GM21447 (cell line): Measurements from ENCODE around the gene RUFY4.
A peak's percentile ranks its signal among the peaks of the same experiment; 100 is the strongest.
"Not testable (repeated sequence)": the region's sequence is repeated elsewhere in the genome, so short reads cannot be mapped to it uniquely, and the experiment has no call there.

Experiments
- ATAC-seq: cut with Tn5 transposase; IDR thresholded peaks from one replicate; pipeline ENCODE4 v1.9.1; 2021; ENCODE audit not compliant: unreplicated experiment

The RUFY4 gene

DNA sequence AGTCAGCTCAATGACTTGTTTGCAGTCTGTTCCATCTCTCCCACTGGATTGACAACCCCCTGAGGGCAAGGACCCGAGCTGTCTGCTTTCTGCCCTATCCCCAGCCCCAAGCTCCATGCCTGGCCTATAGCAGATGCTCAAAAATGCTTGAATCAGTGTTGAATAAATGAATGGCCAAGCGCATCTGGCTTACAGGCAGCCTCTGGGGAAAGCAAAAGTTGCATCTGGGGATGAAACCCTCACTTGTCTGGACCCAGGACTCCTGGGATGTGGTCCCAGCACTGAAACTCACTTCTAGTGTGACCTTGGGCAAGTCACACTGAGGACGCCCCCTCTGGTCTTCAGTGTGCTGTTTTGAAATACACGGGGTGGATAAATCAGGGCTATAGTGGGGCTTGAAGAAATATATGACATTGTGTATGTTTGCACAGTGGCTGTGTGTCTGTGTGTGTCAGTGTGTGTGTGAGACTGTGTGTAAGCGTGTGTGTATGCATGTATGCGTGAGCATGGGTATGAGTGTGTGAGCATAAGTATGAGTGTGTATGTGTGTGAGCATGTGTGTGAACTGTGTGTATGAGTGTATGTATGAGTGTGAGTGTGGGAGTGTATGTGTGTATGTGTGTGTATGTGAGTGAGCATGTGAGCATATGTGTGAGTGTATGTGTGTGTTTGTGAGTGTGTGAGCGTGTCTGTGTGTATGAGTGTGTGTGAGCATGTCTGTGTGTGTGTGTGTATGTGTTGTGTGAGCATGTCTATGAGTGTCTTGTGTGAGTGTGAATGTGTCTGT, 38.5 kb upstream of the RUFY4 start:
- ATAC-seq = no peak

DNA sequence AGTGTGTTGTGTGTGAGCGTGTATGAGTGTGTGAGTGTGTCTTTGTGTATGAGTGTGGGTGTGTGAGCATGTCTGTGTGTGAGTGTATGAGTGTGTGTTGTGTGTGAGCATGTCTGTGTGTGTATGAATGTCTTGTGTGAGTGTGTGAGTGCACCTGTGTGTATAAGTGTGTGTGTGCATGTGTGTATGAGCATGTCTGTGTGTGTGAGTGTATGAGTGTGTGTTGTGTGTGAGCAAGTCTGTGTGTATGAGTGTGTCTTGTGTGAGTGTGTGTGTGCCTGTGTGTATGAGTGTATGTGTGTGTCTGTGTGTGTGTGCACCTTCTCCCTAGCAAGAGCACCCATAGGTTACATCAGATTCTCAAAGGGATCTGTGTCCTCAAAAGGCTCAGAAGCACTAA, 37.8 kb upstream of the RUFY4 start:
- no peak for ATAC-seq

DNA sequence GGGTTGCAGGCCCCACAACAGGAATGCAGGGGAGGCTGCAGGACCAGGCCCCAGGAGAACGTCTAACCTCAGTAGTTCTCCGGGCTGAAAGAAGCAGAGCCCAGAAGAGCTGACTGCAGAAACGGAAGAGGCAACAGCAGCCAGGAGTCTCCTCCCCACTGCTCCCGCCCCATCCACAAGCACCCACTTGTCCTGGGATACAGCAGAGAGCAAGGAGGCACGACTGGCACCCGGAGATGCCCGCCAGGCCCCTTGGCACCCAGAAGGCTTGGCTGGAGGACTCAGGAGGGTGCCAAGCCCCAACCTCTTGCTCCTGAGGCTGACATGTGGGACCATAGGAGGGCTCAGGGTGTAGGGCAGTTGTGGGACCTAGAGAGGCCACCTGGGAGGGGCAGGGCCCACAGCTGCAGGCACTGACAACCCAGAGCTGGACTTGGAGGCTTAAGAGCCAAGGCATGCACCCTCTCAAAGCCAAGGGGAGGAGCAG, 37.2 kb upstream of the RUFY4 start:
- ATAC-seq = no peak

DNA sequence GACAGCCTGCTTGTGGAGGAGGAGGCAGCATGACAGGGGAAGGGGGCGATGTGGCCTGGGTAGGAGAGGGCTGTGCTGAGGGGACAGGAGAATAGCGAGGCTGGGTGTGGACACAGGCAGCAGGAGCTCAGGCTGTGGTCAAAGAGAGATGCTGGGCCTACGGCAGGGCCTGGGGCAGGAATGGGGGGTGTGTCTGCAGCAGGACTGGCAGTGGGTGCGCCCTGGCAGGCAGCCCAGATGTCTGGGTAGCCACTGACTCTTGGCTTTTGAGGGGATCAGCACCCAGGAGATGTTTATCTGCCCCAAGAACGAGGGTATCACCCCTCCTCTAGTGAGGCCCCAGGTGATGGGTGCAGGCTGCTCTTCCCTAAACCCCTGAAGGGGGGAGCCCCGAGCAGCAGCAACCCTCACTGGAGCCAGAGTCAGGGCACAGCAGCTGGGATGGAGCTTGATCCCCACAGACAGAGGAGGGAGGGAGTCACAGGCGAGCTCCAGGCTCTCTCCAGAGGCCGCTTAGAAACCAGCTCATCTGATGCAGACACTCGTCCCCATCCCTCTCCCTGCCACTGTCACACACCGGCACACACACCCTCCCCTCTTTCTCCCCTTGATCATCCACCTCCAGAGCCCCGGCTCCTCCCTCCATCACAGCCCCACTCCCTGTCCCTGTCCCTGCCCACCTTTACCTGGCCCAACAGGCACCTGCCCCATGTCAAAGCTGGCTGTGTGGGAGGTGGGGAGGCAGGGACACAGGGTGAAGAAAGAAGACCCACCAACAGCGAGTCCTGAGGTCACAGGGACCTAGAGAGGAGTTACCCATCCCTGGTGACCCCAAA, 36.5 kb upstream of the RUFY4 start:
- ATAC-seq = no peak

DNA sequence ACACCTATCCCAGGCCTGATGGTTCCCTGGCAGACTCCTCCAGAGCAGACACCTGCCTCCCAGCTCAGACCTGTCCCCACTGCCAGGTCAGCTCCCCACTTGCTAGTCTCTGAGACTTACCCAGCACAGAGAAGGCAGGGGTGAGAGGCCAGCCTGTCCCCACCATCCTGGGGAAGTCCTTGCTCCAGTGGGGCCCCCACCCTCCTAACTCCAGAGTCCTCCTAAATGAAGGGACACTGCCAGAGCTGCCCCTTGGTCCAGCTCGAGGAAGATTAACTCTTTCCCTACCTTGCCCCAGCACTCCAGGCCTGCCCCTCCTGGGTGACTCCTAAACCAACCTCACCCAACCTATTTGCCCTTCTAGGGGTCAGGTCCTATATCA, 35.9 kb upstream of the RUFY4 start:
- no peak for ATAC-seq

DNA sequence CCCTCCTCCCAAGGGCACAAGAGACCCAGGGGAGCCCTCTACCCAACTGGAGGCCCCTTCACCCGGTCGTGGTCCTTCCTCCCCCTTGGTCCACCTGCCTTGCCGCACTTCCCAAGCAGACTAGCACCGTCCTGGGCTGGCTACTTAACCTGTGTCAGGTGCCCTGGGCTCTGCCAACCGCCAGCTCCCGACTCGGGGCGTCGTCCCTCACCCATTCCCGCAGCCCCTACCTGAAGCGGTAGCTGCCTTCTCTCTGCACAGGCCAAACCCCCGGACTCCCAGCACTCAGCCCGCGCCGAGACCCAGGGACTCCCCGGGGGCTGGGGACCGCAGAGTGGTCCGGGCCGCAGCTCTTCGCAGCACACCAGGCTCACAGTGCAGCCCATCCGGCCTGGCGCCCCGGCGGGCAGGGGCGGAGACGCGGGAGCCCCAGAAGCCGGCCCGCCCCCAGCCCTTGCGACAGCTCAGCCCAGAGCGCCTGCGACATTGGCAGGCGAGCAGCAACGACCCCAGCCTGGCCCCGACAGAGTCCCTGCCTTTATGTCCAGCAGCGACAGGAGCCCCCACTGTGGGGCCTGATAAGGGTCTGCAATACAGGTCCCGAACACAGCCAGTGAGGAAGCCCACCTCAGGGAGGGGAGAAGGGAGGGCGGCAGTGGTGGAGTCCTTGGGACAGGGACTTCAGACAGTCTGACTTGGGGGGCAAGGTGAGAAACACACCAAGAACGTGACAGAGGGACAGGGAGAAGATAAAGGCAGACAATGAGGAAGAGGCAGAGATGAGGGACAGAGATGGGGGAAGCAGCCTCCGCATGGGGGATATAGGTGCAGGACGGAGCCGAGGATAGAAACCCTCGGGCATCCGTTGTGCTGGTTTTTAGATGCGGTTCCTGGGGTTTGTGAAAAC, 35.2 kb upstream of the RUFY4 start:
- peak; percentile 16 for ATAC-seq

DNA sequence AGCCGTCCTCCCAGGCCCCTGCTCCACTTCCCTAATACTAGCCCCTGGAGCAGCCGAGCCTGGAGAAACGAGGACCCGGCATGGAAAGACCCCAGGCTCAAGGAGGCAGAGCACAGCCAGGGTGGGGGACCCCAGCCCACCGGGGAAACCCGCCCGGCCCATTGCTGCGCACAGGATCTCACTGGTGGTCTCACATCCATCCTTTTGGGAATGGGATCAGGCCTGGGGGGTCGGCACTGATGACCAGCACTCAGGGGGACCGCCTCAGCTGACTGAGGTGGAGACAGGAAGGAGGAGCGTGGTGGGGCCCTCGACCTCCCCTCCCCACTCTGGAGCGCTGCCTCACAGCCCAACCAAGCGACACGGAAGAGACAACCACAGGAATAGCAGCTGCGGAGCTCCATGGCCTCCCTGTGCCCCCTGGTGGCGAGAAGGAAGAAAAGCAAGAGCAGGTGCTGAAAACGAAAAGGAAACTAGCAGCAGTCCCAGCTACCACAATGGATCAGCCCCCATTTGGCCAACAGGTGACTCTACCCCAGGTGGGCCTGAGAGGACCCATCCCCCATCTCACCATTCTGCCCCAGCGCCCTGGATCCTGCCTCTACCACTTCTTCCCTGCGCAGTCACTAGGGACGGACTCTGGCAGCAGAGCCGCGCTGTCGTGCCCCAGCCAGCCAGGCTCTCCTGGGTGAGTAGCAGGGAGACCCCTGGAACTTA, 34.4 kb upstream of the RUFY4 start:
- ATAC-seq = peak; percentile 82

DNA sequence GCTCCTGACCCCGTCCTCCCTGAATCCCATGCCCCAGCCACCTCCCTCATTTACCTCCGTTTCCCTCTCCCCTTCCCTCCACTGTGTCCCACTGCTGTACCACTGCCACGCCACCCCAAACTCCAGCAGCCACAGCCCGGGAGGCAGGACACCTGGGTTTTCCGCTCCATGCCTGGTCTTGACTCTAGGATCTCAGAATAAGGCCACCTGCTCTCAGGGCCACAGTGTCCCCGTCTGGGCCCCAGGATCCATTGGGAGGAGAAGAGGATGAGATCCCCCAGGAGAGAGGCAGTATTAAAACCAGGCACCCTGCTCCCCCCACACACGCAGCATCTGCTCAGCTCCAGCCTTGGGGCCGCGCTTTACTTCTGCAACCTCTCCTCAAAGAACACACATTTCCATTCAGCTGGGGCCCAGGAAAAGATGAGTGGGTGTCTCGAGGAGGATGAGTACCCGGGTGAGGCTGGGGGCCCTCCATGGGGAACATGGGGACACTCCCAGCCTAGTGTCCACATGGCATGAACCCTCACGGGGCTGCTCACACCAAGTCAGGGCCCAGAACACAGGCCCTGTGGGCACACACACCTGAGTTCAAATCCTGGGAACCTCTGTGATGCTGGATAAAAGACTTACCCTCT, 33.5 kb upstream of the RUFY4 start:
- no peak for ATAC-seq

DNA sequence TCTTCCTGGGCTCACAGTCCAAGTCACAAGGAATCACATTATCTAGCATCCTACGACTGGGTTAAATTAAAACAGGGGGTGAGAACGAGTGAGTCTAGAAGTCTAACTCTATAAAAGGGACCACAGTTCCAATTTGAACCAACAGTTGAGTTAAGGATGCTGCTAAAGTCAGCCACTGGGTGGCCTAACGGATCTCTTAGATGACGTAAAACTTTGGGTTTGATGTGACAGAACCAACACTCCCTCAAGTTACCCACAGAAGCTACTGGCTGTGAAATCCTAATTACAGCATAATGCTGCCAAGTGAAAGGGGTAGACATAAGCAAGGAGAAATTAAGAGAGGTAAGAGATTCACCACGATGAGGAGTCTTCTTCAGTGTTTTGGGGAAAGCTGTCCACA, 32.7 kb upstream of the RUFY4 start:
- ATAC-seq = no peak

DNA sequence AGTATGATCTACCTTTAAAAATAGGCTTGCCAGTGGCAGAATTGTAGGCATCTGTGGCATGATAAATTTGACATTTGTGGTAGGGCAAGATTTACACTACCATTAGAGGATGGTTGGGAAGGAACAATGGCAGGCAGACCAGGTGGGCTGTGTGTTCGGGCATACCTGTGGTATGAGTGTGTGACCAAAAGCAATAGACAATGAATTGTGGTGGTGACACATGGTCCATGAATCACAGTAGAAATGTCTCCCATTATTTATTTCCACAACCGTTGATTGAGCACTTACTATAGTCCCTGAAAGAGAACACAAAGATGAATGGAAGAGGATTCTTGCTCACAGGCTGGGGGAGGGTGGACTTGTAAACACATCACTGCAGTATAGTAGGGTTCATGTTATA, 29.9 kb upstream of the RUFY4 start:
- no peak for ATAC-seq

DNA sequence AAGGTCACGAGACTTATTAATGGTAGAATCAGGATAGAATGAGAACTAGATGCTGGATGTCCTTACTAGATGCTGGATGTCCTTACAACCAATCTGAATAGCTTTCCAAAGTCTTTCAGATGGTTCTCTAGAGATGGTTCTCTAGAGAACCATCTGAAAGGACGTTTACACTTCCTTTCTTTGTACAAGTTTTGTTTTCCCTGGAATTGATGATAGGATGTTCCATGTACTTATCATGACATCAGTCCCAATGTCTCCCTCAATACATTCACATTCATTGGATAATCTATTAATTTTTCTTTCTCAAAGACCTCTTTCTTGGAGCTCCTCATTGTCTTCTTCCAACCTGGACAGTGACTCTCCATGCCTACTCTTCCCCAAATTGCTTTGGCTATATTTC, 28.2 kb upstream of the RUFY4 start:
- no peak for ATAC-seq

DNA sequence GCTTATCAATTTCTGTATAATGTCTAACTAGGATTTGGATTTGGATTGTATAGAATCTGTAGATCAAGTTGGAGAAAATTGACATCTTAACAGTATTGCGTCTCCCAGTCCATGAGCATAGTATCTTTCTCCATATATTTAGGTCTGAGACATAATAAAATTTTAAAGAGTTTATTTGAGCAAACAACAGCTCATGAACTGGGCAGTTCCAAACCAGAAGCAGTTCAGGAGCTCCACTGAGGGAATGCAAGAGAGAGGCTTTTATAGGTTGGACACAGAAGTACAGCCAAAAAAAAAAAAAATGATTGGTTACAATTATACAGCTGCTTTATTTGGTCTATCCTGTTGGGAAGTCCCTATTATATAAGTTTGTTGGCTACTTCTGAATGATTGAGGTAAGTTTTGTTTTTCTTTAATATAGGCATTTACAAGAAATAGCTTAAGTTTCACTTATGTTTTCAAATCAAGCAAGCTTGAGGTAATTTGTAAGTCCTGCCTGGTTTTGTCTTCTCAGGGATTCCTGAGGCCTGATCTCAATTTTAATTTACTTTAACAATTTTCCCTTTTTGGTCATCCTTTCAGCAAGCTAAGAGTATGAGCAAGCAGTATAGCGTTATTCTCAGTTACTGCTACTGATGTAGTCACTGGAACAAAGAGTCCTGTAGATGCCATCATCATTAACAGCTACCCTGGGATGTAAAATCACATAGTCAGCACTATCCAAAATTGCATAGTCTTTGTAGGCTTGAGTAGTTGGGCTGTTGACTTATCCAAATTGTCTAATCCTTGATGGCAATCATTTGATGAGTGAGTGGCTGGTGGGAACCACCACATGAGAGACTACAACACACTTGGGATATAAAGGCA, 27.5 kb upstream of the RUFY4 start:
- ATAC-seq = no peak

DNA sequence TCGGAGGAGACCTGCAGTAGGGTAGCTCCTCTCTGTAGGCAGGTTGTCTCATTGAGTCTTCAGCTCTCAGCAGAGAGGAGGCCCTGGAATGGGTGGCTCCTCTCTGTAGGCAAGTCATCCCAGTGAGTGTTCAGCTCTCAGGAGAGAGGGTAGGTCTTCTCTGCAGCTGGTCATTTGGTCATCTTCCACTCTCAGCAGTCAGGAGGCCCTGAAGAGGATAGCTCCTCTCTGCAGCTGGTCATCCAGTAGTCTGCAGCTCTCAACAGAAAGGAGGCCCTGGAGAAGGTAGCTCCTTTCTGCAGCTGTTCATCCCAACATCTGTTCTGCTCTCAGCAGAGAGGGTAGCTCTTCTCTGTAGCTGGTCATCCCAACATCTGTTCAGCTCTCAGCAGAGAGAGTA, 26.0 kb upstream of the RUFY4 start:
- no peak for ATAC-seq

DNA sequence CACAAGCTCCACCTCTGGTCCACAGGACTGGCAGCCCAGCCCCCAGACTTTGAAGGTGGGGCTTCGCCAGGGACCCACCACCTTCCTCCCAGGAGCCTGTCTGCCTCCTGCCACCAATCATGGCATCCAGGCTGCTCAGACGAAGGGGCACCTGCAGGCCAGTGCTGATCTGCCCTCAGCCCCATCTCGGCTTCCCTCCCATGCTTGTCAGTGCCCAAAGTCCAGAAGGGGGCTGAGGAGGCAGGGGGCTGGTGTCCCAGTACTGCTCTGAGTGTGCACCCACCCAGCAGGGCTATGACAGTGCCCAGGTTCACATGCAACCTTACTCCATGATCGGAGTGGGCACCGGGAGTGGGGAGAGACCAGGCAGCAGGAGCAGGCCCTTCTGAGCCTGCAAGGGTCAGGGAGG, 25.3 kb upstream of the RUFY4 start:
- no peak for ATAC-seq

DNA sequence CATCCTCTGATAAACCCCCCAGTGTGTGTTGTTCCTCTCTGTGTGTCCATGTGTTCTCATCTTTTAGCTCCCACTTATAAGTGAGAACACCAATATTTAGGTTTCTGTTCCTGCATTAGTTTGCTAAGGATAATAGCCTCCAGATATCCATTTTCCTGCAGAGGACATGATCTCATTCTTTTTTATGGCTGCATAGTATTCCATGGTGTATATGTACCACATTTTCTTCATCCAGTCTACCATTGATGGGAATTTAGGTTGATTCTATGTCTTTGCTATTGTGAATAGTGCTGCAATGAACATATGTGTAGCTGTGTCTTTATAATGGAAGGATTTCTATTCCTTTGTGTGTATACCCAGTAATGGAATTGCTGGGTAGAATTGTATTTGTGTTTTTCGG, 24.5 kb upstream of the RUFY4 start:
- ATAC-seq = not testable (repeated sequence)

DNA sequence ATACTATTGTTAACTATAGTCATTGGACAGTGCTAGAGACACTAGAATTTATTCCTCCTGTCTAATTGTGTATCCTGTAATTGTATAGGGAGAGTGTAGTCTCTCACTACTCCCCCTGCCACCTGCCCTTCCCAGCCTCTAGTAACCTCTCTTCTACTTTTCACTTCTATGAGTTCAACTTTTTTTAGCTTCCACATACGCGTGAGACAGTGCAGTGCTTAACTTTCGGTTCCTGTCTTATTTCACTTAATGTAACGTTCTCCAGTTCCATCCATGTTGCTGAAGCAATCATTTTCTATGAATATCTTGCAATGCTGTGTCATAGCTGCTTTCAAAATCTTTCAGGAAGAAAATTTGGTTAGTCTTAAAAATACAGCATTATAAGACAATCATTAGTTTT, 22.8 kb upstream of the RUFY4 start:
- peak; percentile 89 for ATAC-seq

DNA sequence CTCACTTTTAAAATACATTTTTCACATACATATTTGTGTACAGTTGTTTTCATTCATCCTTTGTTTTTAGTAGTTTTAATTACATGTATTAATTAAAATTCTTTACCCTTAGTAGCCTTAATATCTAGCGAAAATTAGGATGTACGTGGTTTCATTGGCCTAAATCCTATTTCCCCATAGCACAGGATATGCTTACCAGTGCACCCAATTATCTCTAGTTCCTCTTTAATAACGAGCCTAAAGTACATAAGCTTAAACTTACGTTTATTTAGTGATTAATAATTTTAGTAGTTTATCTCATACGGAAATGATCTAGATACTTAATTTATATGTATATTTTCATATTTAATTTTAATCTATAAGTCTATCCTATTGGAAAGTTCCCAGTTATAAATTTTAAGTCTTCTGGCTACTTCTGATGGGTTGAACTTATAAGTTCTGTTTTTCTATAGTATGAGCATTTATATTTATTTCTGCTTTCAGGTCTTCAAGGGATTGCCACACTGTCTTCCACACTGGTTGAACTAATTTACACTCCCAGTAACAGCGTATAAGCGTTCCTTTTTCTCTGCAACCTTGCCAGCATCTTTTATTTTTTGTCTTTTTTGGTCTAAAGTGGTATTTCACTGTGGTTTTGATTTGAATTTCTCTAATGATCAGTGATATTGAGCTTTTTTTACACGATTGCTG, 21.4 kb upstream of the RUFY4 start:
- ATAC-seq = no peak

DNA sequence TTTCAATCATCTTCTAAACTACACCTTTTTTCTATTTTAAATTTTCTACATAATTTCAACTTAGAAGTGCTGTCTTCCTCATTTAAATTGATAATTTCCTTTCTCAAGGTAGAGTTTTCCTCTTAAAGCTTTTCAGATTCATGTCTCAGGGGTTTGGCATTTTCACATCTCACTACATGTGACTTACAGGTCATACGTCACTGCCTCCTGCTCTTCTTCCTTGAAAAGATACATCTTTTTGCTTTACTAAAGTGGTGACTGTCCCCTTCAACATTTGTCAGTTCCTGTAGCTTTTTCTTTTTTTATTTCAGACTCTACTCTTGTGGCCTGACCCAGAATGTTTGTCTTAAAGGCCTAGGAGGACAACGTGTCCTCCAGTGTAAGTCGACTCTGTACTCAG, 17.1 kb upstream of the RUFY4 start:
- ATAC-seq = no peak

DNA sequence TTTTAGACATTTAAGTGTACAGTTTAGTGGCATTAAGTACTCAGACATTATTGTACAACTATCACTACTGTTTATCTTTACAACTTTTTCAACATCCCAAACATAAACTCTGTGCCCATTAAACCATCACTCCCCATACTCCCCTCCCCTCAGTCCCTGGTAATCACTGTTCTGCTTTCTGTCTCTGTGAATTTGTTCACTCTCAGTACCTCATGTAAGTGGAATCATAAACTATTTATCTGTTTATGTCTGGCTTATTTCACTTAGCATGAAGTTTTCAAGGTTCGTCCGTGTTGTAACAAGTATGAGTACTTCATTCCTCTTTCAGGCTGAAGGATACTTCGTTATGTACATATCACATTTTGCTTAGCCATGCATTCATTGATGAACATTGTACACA, 9.8 kb upstream of the RUFY4 start:
- ATAC-seq = no peak
